ENCODE results near the gene NDUFA11.

Gene NDUFA11

DNA sequence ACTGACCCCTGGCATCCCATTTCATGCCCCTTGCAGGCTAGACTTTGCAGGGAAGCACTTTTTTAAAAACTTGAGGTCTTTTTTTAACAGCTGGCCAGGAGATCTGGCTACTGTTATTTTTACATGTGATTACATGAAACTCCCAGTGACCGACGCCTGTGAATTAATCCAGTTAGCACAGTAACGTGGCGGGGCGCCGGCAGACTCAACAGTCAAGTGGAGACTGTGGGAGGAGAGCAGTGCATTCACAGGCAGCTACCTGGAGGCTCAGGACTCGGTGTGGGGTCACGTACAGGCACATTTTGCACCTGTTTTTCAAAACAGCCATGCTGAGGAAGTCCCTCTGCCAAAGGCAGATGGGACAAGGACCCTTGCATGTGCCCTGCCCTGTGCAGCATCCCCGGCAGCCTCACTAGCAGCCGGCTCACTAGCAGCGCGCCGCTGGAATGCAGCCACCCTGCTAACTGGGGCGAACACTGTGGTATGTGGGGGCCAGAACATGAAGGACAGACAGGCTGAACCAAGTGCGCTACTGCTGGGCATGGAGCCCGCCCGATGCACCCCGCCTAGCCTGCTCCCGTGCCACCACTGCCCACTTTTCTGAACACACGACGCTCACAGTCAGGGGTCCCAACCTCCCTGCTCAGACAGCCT lies 29.1 kb upstream of the NDUFA11 start:
- no peak for DNase-seq (ENCODE audit: low spot score)

DNA sequence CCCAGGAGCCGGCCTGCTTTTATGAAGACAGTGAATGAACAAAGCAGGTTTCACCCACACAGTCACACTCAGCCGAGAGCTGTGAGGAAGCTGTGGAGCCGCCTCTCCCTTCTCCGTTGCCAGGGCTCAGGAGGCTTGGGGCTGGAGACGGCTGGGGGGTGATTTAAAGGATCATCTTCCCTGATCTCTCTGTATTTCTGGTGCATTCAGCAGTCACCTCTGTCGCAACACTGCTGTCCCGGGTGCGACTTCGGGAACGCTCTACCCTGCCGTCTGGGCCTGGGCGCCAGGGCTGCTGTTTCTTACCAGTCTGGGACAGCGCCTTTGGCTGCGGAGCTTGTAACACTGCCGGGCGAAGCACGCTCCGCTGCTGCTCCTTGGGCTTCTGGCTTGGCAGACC lies 28.6 kb upstream of the NDUFA11 start:
- DNase-seq (ENCODE audit: low spot score) = no peak

DNA sequence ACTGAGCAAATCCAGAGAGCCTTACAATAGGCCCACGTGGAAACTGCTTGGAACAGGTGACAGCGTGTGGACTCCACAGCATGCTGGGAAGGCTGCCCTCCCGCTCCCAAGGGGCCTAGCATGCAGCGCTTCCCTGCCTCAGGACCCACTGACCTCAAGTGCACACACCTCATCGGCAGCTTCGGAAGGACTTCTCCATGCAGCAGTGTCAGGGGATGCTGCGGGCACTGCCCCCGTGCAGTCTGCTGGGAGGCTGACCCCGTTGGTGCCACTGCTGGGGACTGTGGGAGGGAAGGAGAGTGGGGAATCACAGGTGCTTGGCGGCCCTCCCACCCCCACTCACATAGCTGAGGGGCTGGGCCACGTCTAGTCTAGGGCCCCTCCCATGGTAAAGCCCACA lies 27.7 kb upstream of the NDUFA11 start:
- DNase-seq (ENCODE audit: low spot score) = no peak

DNA sequence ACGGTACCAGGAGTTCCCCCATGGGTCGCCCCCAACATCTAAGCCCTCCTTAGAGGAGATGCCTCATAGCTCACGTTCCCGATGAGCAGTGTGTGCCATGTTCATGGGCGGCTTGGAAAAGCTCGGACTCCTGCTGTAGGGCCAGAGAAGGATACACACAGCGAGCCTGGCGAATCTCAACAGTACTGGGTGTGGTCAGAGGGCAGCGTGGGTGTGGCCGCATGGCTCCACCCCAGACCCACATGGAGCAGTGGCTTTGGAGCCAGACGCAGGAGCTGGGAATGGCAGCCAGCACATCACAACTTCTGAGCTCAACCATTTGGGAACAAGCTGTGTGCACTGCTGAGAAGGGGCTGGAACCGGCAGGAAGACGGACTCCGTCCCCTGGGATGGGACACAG lies 26.0 kb upstream of the NDUFA11 start:
- DNase-seq (ENCODE audit: low spot score) = no peak

GRCh38 chr19:5929179-5929578 lies 25.6 kb upstream of the NDUFA11 start:
- no peak for DNase-seq (ENCODE audit: low spot score)

DNA sequence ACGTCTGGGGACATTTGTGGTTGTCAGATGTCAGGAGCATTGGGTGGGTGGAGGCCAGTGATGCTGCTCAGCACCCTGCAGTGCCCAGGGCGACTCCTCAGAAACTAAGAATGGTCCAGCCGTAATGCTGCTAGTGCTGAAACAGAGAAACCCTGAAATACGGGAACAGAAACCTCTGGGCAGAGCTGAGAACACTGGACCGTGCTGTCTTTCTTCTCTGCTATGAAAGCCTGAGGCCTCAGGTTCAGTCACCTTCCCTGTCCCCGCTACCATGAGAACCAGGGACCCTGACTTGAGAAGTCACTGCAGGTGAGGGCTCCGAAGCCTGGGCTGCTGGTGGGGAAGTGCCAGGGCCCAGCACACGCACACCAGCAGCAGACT lies 23.8 kb upstream of the NDUFA11 start:
- no peak for DNase-seq (ENCODE audit: low spot score)

DNA sequence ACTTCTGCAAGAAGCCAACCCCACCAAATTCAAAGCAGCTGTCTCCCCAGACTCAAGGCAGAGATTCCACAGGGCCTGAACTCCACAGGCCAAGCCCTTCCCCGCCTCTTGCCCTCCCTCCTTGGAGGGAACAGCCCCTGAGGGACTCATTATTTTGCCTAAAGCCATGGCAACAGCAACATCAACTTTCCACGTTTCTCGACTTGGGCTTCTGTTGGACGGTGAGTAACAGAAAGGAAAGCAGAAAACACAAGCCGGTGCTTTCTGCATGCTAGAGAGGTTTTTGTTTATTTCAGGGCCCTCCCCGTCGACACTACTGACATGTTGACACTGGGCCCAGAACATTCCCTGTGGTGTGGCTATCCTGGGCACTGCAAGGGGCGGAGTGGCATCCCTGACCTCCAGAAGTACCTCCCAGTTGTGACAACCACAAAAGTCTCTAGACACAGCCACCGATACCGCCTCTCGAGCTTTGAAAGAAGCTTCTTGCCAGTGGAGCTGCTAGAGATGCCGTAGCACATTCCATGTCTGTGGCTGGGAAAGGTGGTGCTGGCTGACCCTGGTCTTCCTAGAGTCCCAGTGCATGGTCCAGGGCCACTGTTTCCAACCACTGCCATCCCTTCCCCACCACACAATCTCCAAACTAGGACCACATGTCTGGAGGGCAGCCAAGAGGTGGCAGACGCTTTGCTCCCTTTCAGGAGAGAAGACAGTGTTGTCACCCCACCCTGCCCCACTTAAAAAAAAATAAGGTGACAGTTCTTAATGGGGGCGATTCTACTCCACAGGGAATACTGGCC lies 23.3 kb upstream of the NDUFA11 start:
- no peak for DNase-seq (ENCODE audit: low spot score)

DNA sequence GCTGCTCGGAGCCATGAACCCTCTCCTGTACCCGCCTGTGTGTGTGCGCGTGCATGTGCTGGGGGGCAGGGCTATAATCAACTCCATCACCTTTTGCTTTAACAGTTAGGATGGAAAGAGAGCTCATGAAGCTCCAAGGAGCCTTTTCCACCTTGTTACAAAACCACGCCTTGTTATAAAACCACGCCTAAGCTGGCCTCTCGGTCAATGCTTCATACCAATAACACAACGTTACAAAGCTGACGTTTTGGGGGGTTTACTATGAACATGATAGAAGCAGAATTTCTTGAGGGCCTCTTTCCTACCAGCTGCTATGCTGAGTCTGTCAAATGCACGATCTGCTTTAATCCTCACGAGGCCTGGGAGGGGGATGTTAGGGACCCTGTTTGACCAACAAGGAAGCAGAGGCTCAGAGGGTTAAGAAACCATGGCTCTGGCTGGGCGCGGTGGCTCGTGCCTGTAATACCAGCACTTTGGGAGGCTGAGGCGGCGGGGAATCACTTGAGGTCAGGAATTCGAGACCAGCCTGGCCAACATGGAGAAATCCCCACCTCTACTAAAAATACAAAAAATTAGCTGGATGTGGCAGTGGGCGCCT lies 22.3 kb upstream of the NDUFA11 start:
- DNase-seq (ENCODE audit: low spot score) = no peak

DNA sequence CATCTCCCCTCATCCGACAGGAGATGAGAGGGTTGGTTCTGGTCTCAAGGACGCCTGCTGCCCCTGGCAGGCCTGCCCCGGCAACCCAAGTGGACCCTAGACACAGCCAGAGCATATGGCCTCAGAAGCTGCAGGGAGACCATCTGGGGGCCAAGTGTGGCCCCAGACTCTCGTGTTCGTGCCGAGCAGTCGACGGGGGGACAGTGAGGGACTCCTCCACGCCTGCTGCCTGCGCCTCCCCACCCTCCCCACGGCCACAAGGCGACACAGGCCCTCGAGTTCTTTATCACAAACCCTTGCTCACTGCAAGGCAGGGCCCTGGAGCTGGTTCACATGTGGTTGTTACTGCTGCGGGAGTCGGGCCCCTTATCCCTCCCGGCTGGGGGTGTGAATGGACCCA lies 19.8 kb upstream of the NDUFA11 start:
- no peak for DNase-seq (ENCODE audit: low spot score)

DNA sequence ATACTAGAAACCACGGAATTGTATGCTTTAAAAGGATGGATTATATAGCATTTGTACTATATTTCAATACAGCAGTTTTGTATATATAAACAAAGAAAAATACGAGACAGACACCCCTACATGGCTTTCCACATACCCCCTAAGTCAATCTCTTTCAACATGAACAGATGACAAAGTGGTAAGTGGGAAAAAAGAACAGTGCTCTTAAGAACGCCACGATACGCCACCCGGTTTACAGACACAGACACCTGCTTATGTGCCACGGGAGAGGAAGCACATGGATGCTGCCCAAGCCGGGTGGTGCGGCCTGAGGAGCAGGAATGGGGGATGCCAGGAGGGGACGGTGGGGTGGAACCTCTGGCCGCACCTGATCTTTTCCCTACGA lies 18.6 kb upstream of the NDUFA11 start:
- no peak for DNase-seq (ENCODE audit: low spot score)

GRCh38 chr19:5921516-5922160 lies 18.0 kb upstream of the NDUFA11 start:
- peak; percentile 4 for DNase-seq (ENCODE audit: low spot score)

GRCh38 chr19:5918463-5919079 lies 15.0 kb upstream of the NDUFA11 start:
- no peak for DNase-seq (ENCODE audit: low spot score)

- no peak for DNase-seq (ENCODE audit: low spot score)
Measured at GRCh38 chr19:5917431-5918107, 14.0 kb upstream of the NDUFA11 start.

DNA sequence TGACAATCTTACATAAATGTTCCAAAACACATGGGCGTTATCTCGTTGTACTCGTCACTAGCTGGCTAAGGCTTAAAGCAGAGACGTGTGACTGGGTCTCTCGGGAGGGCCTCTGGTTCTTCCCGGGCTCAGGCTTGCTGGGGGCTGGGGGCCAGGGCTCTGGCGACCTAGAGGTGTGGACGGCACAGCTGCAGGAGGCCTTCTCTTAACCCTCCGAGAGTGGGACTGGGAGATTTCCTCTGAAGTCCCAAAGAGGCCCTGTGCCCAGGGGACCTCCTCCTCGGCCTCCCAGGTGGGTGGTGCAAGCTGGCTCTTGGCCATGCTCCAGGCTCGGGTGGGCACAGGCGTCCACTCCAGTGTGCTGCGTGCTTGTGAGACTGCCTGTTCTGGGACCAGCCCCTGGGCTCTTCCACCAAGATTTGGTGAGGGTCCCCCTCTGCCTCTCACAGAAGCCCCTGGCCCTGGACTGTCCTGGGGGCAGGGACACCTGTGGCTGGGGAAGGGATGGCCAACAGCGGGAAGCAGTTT lies 12.7 kb upstream of the NDUFA11 start:
- no peak for DNase-seq (ENCODE audit: low spot score)

- no peak for DNase-seq (ENCODE audit: low spot score)
Measured at GRCh38 chr19:5915782-5916165, 12.2 kb upstream of the NDUFA11 start.

DNA sequence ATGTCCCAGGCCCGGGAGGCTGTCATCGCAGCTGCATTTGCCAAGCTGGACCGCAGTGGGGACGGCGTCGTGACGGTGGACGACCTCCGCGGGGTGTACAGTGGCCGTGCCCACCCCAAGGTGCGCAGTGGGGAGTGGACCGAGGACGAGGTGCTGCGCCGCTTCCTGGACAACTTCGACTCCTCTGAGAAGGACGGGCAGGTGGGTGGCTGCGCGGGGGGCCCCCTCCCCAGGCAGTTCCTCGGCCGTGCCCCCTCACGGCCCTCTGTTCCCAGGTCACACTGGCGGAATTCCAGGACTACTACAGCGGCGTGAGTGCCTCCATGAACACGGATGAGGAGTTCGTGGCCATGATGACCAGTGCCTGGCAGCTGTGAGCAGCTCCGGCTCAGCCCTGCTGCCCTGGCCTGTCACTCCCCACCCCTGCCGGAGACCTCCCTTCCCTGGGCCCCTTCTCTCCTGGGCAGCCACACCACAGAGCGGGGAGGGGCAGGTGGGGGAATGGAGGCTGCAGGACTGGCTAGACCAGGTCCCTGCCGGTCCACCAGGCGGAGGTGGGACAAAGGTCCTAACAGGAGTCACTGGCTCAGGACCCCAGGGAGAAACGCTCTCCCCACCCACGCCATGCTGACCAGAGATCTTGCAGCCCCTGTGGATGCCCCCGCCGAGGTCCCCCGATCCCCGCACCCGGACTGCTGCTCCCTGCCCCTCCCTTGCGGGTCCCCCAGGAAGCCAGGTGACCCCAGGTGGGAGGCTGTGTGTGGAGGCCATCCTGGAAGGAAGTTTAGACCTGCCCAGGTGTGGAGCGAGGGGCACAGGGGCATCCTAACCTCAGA lies 11.6 kb upstream of the NDUFA11 start:
- no peak for DNase-seq (ENCODE audit: low spot score)

- DNase-seq (ENCODE audit: low spot score) = no peak
Measured at GRCh38 chr19:5914358-5914774, 10.8 kb upstream of the NDUFA11 start.

GRCh38 chr19:5913739-5914357 lies 10.3 kb upstream of the NDUFA11 start, which contains the start of gene CAPS:
Gene CAPS (plus strand): TSS chr19:5914254. CDS start chr19:5914407, 153 bp downstream.
- DNase-seq (ENCODE audit: low spot score) = no peak

- no peak for DNase-seq (ENCODE audit: low spot score)
Measured at GRCh38 chr19:5911366-5911765, 7.8 kb upstream of the NDUFA11 start.

GRCh38 chr19:5910638-5910907 lies 7.0 kb upstream of the NDUFA11 start:
- DNase-seq (ENCODE audit: low spot score) = no peak

Data from kidney capillary endothelial cell (primary cell).